Measurements from ENCODE around the gene LONP1. TPM values are rescaled to one million over a fixed set of nuclear protein-coding genes. Genes with fewer than 3 reads are reported as not detected.
"Not testable (repeated sequence)": the region's sequence is repeated elsewhere in the genome, so short reads cannot be mapped to it uniquely, and the experiment has no call there.

Gene LONP1, protein sequence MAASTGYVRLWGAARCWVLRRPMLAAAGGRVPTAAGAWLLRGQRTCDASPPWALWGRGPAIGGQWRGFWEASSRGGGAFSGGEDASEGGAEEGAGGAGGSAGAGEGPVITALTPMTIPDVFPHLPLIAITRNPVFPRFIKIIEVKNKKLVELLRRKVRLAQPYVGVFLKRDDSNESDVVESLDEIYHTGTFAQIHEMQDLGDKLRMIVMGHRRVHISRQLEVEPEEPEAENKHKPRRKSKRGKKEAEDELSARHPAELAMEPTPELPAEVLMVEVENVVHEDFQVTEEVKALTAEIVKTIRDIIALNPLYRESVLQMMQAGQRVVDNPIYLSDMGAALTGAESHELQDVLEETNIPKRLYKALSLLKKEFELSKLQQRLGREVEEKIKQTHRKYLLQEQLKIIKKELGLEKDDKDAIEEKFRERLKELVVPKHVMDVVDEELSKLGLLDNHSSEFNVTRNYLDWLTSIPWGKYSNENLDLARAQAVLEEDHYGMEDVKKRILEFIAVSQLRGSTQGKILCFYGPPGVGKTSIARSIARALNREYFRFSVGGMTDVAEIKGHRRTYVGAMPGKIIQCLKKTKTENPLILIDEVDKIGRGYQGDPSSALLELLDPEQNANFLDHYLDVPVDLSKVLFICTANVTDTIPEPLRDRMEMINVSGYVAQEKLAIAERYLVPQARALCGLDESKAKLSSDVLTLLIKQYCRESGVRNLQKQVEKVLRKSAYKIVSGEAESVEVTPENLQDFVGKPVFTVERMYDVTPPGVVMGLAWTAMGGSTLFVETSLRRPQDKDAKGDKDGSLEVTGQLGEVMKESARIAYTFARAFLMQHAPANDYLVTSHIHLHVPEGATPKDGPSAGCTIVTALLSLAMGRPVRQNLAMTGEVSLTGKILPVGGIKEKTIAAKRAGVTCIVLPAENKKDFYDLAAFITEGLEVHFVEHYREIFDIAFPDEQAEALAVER
- total RNA-seq, result 70.8 TPM
- long read RNA-seq, transcript LONP1-201 (18 exons, 3,236 nt), result major isoform, 195 of 271 reads
- long read RNA-seq, partial matches to known transcripts, result 49 of 271 reads
- long read RNA-seq, other reads (novel, unspliced or antisense), result 27 of 271 reads

DNA sequence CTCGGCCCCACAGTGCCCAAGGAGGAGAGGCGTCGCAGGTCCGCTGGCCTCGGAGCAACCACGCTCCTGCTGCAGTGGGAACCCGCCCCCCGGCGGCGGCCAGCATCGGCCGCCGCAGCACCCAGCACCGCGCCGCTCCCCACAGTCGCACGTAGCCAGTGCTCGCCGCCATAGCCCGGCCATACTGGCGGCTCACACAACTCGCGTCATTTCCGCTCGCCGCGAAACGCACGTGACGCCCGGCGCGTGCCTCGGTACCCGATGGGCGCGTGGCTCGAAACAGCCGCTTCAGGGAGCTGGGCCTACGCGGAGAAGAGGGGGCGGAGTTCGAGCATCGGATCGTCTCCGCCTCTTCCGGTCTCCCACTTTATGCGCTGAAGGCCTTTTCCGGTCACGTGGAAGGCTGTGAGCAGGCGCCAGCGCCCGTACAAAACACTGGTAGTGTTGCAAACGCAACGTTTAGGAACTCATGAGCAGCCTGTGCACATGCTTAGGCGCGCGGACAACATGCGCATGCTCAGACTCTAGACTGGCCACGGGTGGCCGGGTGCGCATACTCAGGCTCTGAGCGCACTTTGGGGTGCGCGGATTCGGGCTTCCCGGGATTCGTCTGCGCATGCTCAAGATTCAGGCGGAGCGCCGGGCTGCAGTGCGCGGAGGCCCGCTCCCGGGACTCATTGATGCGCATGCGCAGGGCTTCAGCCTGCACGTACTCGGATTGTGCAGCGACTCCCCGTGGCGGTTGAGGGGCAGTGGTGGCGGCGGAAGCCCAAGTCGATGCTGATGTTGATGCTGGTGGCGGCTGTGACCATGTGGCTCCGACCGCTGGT is at the start of gene LONP1, which contains the start of gene CATSPERD:
Gene LONP1 (minus strand): TSS at position 186 of the 830 bp plus-strand sequence. CDS start 14 bp downstream, at position 172.
Gene CATSPERD (plus strand): TSS at position 677 of the 830 bp plus-strand sequence. CDS start 101 bp downstream, at position 778.
- intact Hi-C loops (cut with DNase I), result loop anchor here (1.0 to 5.0 kb wide), 2 partner anchors 30 to 72 kb away; partner anchors contain the start of genes DUS3L and RPL36
- DNase-seq (ENCODE audit: low spot score), result peak; percentile 98

DNA sequence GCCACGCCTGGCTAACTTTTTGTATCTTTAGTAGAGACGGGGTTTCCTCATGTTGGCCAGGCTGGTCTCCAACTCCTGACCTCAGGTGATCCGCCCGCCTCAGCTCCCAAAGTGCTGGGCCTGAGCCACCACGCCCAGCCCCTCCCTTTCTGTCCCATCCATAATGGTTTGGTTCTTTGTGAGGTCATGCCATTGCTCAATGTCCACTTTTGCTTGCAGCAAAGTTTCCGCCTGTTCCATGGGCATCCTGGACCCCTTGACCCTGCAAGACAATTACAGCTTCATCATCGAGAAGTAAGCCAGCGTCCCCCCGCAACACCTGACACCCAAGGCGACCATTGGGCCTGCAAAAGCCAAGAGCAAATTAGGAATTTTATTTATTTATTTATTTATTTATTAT is 48.0 kb upstream of the LONP1 start:
- DNase-seq (ENCODE audit: low spot score), result no peak
- intact Hi-C loops (cut with DNase I), result no loop called here

DNA sequence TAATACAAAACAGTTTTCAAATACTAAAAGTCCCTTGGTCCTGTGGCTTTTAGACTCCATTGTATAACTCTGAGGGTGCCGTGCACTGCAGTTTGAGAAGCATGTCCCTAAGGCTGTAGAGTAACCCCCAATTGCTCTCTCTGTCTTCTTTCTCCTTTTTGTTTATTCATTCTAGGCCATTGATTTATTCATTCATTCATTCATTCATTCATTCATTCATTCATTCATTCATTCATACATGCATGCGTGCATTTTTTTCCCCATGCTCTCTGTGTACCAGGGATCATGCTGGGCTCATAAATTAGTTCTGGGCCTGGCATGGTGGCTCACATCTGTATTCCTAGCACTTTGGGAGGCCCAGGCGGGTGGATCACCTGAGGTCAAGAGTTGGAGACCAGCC is 45.3 kb upstream of the LONP1 start:
- intact Hi-C loops (cut with DNase I), result no loop called here

DNA sequence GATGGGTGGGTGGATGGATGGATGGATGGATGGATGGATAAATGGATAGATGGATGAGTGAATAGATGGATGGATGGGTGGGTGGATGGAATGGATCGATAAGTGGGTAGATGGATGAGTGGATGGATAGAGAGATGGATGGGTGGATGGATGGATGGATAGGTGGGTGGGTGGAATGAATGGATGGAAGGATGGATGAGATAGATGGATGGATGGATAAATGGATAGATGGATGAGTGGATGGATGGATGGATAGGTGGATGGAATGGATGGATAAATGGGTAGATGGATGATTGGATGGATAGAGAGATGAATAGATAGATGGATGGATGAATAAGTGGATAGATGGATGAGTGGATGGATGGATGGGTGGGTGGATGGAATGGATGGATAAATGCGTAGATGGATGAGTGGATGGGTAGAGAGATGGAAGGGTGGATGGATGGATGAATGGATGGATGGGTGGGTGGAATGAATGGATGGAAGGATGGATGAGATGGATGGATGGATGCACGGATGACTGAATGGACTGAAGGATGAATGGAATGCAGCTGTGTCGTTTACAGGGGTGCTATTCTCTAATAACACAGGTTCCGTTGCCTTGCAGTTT is 42.8 kb upstream of the LONP1 start:
- no peak for DNase-seq (ENCODE audit: low spot score)
- intact Hi-C loops (cut with DNase I), result no loop called here

More for the DNA sequence above, 45.3 kb upstream of the LONP1 start:
- no peak for DNase-seq (ENCODE audit: low spot score)

DNA sequence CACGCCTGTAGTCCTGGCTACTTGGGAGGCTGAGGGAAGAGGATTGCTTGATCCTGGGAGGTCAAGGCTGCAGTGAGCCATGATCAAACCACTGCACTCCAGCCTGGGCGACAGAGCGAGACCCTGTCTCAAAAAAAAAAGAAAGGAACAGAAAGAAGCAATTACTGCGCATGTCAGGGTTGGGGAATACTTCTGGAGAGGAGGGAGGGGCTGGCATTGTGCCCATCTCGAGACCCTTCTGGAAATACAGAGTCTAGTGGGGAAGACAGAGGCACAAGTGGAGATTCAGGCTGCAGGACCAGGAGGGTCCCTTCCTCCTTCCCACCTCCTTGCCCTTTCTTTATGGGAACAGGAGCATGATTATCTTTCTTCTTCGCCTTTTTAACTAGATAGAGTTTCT is 33.8 kb upstream of the LONP1 start:
- no peak for DNase-seq (ENCODE audit: low spot score)
- intact Hi-C loops (cut with DNase I), result no loop called here

DNA sequence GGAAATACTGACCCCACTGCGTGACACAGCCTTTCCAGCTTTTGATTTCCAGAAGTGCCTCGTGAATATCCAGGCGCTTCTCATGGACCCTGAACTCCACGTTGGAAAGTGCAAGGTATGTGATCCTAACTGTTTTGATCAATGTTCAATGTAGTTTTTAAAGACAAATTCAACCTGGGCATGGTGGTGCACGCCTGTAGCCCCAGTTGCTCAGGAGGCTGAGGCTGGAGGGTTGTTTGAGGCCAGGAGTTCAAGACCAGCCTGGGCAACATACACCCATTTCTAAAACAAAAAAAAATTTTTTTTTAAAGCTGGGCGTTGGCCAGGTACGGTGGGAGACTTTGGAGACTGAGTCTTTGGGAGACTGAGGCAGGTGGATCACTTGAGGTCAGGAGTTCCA is 31.8 kb upstream of the LONP1 start:
- intact Hi-C loops (cut with DNase I), result no loop called here
- DNase-seq (ENCODE audit: low spot score), result no peak

DNA sequence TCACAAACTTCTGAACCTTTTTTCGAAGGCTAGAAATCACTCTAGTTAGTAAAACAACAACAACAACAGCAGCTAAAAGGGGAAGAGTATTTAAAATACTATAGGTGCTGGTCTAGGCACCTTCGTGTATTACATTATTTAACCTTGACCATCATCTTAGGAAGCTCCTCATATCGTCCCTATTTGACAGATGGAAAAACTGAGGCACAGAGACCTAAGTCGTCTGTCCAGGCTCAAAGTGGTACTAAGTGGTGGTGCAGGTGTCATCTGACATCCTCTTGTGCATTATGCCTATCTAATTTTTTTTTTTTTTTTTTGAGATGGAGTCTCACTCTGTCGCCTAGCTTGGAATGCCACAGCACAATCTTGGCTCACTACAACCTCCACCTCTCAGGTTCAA is 29.6 kb upstream of the LONP1 start:
- no peak for DNase-seq (ENCODE audit: low spot score)
- intact Hi-C loops (cut with DNase I), result no loop called here

DNA sequence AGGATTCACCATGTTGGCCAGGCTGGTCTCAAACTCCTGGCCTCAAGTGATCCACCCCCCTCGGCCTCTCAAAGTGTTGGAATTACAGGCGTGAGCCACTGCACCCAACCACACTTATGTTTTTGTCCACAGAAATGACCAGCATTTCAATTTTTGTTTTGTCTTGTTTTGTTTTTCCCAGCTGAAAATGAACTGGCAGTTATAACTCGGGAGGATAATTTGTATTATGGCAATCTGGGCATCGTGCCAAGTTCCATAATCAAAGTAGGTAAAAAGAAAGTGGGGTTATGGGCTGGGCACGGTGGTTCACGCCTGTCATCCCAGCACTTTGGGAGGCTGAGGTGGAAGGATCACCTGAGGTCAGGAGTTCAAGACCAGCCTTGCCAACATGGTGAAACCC is 29.0 kb upstream of the LONP1 start:
- DNase-seq (ENCODE audit: low spot score); intact Hi-C loops (cut with DNase I): not testable (repeated sequence)

DNA sequence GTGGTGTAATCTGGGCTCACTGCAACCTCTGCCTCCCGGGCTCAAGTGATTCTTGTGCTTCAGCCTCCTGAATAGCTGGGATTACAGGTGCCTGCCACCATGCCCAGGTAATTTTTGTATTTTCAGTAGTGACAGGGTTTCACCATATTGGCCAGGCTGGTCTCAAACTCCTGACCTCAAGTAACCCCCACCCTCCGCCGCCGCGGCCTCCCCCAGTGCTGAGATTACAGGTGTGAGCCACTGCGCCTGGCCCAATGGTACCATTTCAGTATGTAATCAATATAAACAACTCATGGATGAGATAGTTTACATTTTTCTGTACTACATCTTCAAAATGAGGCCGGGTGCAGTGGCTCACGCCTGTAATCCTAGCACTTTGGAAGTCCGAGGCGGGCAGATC is 25.1 kb upstream of the LONP1 start:
- DNase-seq (ENCODE audit: low spot score); intact Hi-C loops (cut with DNase I): not testable (repeated sequence)

DNA sequence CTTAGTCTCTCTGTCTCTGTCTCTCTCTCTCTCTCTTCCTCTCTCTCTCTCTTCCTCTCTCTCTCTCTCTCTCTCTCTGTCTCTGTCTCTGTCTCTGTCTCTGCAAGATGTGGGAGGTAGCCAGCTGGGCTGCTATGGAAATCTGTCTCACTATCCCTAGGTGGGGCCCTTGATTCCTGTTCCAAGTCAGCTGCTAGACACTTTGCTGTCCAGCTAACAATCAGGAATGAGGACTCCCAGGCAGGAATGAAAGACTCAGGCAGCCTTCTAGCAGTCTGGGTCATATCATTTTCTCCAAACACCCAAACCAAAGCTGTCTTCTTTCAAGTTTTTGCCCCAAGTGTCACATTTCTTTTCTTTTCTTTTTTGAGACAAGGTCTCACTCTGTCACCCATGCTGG is 23.7 kb upstream of the LONP1 start:
- intact Hi-C loops (cut with DNase I), result no loop called here

DNA sequence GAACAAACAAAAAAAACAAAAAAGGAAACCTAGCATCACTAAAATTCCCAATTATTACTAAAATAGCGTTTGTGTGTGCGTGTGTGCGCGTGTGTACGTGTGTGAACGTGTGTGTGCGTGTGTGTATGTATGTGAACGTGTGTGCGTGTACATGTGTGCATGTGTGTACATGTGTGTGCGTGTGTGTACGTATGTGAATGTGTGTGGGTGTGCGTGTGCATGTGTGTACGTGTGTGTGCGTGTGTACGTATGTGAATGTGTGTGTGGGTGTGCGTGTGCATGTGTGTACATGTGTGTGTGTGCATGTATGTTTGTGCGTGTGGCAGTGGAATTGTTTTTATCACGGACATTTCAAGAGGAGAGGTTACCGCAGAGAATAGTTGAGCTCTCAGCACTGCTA is 22.1 kb upstream of the LONP1 start:
- intact Hi-C loops (cut with DNase I), result no loop called here
- no peak for DNase-seq (ENCODE audit: low spot score)

More for the DNA sequence above, 23.7 kb upstream of the LONP1 start:
- no peak for DNase-seq (ENCODE audit: low spot score)

DNA sequence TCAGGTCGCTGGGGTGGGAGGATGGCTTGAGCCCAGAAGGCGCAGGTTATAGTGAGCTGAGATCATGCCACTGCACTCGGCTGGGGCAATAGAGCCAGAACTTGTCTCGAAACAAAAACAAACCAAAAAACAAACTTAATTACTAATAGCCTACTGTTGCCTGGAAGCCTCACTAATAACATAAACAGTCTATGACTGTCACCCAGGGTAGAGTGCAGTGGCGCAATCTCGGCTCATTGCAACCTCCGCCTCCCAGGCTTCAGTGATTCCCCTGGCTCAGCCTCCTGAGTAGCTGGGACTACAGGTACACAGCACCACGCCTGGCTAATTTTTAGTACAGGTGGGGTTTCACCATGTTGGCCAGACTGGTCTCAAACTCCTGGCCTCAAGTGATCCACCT is 18.5 kb upstream of the LONP1 start:
- DNase-seq (ENCODE audit: low spot score), result no peak
- intact Hi-C loops (cut with DNase I), result no loop called here

DNA sequence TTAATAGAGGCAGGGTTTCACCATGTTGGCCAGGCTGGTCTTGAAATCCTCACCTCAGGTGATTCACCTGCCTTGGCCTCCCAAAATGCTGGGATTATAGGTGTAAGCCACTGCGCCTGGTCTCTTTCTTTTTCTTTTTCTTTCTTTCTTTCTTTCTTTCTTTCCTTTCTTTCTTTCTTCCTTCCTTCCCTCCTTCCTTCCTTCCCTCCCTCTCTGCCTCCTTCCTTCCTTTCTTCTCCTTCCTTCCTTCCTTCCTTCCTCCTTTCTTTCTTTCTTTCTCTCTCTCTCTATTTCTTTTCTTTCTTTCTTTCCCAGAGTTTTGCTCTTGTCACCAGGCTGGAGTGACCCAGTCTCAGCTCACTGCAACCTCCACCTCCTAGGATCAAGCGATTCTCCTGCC is 13.2 kb upstream of the LONP1 start:
- intact Hi-C loops (cut with DNase I); DNase-seq (ENCODE audit: low spot score): not testable (repeated sequence)

DNA sequence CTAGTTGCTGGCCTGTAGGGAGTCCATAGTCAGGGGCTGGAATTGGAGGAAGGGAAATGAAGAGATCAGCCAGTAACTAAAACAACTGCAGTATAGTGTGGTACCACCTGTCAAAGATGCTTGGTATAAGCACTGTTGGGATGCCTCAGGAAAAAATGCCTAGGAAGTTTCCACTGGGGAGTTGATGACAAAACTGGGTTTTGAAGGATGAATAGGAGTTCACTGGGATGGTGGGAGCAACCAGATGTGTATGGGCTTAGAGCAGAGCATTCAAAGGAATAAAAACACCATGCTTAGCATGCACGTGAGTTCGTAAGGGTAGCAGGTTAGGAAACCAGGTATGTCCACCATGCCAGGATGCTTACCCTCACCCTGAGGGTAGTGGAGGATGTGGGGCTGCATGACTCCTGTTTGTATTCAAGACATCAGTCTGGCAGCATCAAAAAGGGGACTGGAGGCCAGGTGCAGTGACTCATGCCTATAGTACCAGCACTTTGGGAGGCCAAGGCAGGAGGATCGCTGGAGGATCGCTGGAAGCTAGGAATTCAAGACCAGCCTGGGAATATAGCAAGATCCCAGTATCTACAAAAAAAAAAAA is 7.6 kb upstream of the LONP1 start:
- intact Hi-C loops (cut with DNase I), result no loop called here
- DNase-seq (ENCODE audit: low spot score), result no peak

DNA sequence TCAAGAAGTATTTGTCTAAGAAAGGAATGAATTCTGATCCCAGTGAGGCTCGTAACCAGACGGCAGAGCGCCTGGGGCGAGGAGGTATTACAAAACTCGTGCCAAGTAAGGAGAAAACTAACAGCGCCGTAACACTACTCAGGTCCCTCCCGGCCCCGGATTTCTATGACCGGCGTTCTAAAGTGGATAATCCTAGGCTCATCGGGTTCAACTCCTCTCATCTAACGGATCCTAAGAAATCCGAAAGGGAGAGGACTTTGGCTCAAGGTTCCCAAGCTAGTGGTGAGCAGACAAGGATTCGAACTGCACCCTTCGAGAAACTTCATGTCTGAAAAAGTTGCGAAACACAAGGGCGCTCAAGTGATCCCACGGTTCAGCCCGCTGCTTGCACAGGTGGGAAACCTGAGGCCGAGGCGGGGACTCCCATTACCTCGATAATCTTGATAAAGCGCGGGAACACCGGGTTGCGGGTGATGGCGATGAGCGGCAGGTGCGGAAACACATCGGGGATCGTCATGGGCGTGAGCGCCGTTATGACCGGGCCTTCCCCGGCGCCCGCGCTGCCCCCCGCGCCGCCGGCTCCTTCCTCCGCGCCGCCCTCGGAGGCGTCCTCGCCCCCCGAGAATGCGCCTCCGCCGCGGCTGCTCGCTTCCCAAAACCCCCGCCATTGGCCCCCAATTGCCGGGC is 529 bp downstream of the LONP1 start:
- intact Hi-C loops (cut with DNase I), result no loop called here

DNA sequence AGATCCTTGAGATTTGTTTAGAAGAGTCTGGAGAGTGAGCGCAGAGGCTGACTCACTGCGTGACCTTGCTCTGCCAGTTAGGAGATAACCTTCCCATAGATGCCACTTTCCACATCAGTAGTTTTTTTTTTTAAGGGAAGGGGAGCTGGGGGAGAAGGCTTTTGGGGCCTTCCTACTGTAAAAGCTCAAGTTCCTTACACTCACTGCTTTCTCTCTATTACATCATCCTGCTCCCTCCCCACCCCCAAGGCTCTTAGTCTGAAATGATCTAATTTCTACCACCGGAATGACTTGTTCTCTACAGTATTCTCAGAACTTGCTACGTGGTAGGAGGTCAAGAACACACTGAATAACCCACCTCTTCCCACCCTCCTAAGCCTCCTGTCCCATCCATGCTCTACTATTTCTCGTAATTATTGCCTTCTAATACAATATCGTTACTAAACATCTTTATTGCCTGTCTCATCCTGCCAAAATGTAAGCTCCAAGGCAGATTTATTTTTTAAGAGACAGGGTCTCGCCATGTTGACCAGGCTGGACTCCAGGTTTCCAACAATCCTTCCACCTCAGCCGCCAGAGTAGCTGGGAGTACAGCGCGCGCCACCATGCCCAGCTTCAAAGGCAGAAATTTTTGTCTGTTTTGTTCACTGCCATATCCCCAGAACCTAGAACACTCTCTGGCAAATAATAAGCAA is 1.2 kb downstream of the LONP1 start:
- intact Hi-C loops (cut with DNase I), result no loop called here
- DNase-seq (ENCODE audit: low spot score), result no peak

More for the DNA sequence above, 529 bp downstream of the LONP1 start:
- DNase-seq (ENCODE audit: low spot score), result no peak

DNA sequence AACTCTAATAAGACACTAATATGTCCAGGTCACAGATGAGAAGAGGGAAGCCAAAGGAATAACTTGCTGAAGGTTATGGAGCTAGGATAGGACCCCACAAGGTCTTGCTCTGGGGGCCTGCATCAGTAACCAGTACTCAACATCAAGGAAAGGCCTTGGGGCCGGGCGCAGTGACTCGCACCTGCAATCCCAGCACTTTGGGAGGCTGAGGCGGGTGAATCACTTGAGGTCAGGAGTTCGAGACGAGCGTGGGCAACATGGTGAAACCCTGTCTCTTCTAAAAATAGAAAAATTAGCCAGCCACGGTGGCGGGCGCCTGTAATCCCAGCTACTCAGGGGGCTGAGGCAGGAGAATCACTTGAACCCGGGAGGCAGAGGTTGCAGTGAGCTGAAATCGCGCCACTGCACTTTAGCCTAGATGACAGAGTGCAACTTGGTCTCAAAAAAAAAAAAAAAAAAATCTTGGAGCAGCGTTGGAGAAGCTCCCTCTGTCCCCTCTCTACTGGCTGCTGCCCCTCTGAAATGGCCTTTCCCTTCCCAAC is 1.8 kb downstream of the LONP1 start:
- no peak for DNase-seq (ENCODE audit: low spot score)
- intact Hi-C loops (cut with DNase I), result no loop called here

All from cardiac septum (tissue), 1 donor.